BLaER1 (cell line): ENCODE measurements around the gene ZNF723.

ENCODE experiments used
- H3K27ac ChIP-seq: shearing (Covaris generic); formaldehyde crosslinking; 2 replicates; pipeline ENCODE4 v1.8.1; 2022
- H3K27me3 ChIP-seq: shearing (Covaris generic); formaldehyde crosslinking; 2 replicates; pipeline ENCODE4 v1.8.1; 2022
- H3K36me3 ChIP-seq: shearing (Covaris generic); formaldehyde crosslinking; 2 replicates; pipeline ENCODE4 v1.8.1; 2022
- H3K4me1 ChIP-seq: shearing (Covaris generic); formaldehyde crosslinking; 2 replicates; pipeline ENCODE4 v1.8.1; 2022
- H3K4me2 ChIP-seq: shearing (Covaris generic); formaldehyde crosslinking; 2 replicates; pipeline ENCODE4 v1.8.1; 2022
- H3K4me3 ChIP-seq: shearing (Covaris generic); formaldehyde crosslinking; 2 replicates; pipeline ENCODE4 v1.8.1; 2022
- H3K9ac ChIP-seq: shearing (Covaris generic); formaldehyde crosslinking; 2 replicates; pipeline ENCODE4 v1.8.1; 2022
- H3K9me3 ChIP-seq: shearing (Covaris generic); formaldehyde crosslinking; 2 replicates; pipeline ENCODE4 v1.8.1; 2022
- H4K20me1 ChIP-seq: shearing (Covaris generic); formaldehyde crosslinking; 2 replicates; pipeline ENCODE4 v1.8.1; 2022
- Cebpa-rat ChIP-seq: shearing (Covaris generic); IDR thresholded peaks from 2 replicates; pipeline ENCODE4 v1.8.1; 2022

Gene ZNF723

DNA sequence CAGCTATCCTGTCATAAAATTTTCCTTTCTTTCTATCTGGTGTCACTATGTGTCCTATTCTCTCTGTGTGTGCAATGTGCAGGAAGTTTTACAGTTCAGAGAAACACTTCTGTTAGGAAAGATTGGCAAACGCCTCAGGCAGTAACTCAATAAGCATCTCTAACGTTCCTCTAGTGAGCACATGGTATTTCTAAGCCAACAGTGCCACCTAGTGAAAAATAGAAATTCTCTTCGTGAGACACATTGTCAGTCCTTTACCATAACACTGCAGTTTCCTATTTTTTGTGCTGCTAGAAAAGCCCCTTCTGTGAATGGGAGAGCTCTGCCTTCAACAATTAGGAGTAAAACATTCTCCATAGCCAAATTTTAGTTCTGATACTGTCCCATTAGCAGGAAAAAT, 50.7 kb downstream of the ZNF723 start:
- Histone ChIP-seq H3K9ac (no peak overlapping the region), H3K36me3 (no peaks in the 10 kb centered on the region), H3K27ac (no peak overlapping the region), H3K9me3 (peaks cover 43% of the 10 kb centered on the region), H3K4me1 (no peaks in the 10 kb centered on the region), H3K4me3 (no peak overlapping the region), H4K20me1 (no peaks in the 10 kb centered on the region), H3K27me3 (no peaks in the 10 kb centered on the region), H3K4me2 (no peak overlapping the region)
- TF ChIP-seq Cebpa-rat, result no peak

DNA sequence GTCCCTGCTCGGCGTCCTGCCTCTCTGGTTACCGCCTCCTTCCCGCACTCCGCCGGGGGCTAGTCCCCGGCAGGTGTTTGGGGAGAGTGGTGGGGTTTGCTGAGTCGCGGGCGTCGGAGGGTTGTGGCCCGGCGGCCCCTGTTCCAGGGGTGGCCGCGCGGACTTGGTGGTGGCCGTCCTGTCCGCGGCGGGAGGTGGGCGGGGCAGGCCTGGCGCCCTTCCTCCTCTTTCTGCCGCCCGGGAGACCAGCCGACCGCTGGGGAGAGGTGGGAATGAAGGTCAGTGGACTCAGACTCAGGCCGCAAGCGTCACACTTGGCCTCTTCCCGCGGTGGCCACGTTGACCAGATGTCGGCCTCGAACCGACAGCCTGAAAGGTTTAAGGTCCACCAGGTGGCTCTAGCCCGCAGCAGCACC, 61.8 kb downstream of the ZNF723 start:
- TF ChIP-seq Cebpa-rat, result no peak
- Histone ChIP-seq H3K9me3 (peaks cover 66% of the 10 kb centered on the region), H3K27me3 (no peaks in the 10 kb centered on the region), H3K9ac (no peak overlapping the region), H3K4me3 (no peak overlapping the region), H3K4me2 (no peak overlapping the region), H3K36me3 (no peaks in the 10 kb centered on the region), H4K20me1 (no peaks in the 10 kb centered on the region), H3K4me1 (no peaks in the 10 kb centered on the region), H3K27ac (no peak overlapping the region)

DNA sequence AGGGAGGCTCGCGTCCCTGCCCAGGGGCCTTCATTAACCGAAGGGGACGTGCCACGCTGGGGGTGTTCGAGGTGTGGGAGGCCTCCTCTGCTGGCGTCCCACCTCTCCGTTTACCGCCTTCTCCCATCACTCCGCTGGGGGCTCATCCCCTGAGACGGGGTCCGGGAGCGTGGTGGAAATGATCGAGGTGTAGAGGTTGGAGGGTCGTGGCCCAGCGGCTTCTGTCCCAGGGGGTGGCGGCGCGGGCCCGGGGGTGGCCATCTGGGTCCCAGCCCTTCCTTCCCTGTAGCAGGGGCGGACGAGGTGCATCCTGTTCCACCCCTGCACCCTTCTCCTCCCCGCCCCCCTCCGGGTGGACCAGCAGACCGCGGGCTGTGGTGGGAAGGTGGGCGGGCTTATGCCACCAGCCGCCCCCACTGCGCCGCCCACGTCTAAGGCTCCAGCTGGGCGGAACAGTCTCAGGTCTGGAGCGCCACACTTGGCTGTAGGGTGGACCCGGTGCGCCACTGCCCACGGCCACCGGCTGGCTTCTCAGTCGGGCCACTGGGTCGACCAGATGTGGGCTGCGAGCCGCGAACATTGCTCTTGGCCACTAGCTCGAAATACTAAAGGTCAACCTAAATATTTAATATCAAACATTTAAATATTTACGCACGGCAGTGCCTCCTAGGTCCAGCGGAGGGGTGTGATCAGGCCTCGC, 69.5 kb downstream of the ZNF723 start:
- H3K4me1 ChIP-seq, result no peaks in the 10 kb centered on the region
- H3K27ac ChIP-seq, result no peak overlapping the region
- H3K4me3 ChIP-seq, result no peak overlapping the region
- no peaks in the 10 kb centered on the region for H4K20me1 ChIP-seq
- no peak overlapping the region for H3K4me2 ChIP-seq
- no peaks in the 10 kb centered on the region for H3K36me3 ChIP-seq
- no peak overlapping the region for H3K9ac ChIP-seq
- no peaks in the 10 kb centered on the region for H3K27me3 ChIP-seq
- H3K9me3 ChIP-seq, result peaks cover 74% of the 10 kb centered on the region
- no peak for TF ChIP-seq Cebpa-rat
